Measurements from ENCODE around the gene MRGPRE. TPM values are rescaled to one million over a fixed set of nuclear protein-coding genes. Genes with fewer than 3 reads are reported as not detected.
A peak's percentile ranks its signal among the peaks of the same experiment; 100 is the strongest.

Gene MRGPRE
- total RNA-seq, 1 donor from 2014 or later = not detected

DNA sequence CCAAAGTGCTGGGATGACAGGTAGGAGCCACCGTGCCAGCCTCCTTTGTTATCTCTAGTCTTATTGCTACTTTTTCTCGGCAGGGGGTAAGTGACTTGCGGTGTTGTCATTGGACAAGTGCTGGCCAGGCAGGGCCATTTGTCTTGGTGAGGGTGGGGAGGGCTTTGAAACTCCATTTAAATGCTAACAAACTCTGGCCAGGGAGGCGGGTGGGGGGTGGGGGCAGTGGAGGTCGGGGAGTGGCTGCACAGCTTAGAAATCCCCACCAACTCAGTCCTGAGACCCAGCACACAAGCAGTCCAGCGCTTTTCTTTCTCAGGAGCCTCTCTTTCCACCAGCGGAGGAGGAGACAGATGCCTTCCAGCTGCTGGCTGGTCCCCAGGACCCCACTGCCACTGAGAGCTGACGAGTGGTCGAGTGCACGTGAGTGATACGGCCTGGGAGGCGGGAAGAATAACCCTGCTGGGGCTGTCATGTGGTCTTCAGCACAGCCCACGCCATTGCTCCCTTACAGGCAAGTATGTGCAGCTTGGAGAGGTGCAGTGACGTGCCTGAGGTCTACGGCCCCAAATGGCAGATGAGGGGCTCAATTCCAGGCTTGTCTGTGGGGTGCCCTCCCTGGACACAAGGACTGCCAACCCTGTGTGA lies 42.9 kb downstream of the MRGPRE start:
- no peaks in the 10 kb centered on the region for H3K36me3 ChIP-seq (ENCODE audit: control insufficient read depth, insufficient read depth, low read length)
- H3K4me3 ChIP-seq (ENCODE audit: low read depth, low read length) = no peak overlapping the region
- DNase-seq (ENCODE audit: low read depth) (no peak), FAIRE-seq (no peak)
- no peaks in the 10 kb centered on the region for H3K27me3 ChIP-seq (ENCODE audit: control insufficient read depth, insufficient read depth, low read length)
- no peak for TF ChIP-seq CTCF (IDR thresholded peaks at IDR 0.05; ENCODE audit: insufficient read depth, low read length, severe bottlenecking)

GRCh38 chr11:3188496-3189195 lies 43.6 kb downstream of the MRGPRE start:
- no peaks in the 10 kb centered on the region for H3K27me3 ChIP-seq (ENCODE audit: control insufficient read depth, insufficient read depth, low read length)
- TF ChIP-seq CTCF (IDR thresholded peaks at IDR 0.05; ENCODE audit: insufficient read depth, low read length, severe bottlenecking) = no peak
- no peak overlapping the region for H3K4me3 ChIP-seq (ENCODE audit: low read depth, low read length)
- FAIRE-seq (no peak), DNase-seq (ENCODE audit: low read depth) (no peak)
- H3K36me3 ChIP-seq (ENCODE audit: control insufficient read depth, insufficient read depth, low read length) = no peaks in the 10 kb centered on the region

DNA sequence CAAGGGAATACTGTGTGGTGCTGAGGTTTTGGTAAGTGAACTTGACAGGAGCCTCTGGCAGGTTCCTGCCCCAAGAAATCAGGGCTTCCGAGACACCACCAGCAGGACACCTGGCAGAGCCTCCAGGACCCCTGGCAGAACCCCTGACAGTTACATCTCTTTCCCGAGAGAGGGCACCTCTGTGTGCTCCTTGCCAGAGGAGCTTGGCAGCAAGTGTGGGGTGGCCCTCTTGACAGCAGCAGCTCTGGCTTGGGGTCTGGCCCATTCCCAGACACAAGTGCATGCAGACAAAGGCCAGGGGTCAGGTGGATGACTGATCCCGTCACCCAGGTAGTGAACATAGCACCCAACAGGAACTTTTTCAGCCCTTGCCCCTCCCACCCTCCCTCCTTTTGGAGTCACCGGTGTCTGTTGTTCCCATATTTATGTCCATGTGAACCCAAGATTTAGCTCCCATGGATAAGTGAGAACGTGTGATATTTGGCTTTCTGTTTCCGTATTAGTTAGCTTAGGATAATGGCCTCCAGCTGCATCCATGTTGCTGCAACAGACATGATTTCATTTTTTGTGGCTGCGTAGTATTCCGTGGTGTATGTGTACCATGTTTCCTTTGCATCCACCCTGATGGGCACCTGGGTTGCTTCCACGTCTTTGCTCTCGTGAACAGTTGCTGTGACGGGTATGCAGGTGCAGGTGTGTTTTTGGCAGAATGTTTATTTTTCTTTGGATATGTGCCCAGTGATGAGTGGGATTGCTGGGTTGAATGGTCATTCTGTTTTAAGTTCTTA lies 45.9 kb downstream of the MRGPRE start:
- no peak for FAIRE-seq
- Histone ChIP-seq H3K4me3 (ENCODE audit: low read depth, low read length) (no peak overlapping the region), H3K36me3 (ENCODE audit: control insufficient read depth, insufficient read depth, low read length) (no peaks in the 10 kb centered on the region), H3K27me3 (ENCODE audit: control insufficient read depth, insufficient read depth, low read length) (no peaks in the 10 kb centered on the region)
- TF ChIP-seq CTCF (IDR thresholded peaks at IDR 0.05; ENCODE audit: insufficient read depth, low read length, severe bottlenecking) = no peak
- no peak for DNase-seq (ENCODE audit: low read depth)

DNA sequence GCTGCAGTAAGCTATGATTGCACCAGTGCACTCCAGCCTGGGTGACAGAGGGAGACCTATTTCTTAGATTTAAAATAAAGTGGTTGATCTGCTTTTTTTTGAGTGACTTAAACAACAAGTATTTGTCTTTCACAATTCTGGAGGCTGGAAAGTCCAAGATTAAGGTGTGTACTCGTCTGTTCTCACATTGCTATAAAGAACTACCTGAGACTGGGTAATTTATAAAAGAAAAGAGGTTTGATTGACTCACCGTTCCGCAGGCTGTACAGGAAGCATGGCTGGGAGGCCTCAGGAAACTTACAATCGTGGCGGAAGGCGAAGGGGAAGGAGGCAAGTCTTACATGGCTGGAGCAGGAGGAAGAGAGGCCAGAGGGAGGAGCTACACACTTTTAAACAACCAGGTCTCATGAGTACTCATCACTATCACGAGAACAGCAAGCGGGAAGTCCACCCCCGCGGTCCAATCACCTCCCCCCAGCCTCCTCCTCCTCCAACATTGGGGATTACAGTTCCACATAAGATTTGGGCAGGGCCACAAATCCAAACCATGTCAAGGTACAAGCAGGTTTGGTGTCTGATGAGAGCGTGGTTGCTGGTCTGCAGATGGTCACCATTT lies 47.4 kb downstream of the MRGPRE start:
- TF ChIP-seq CTCF (IDR thresholded peaks at IDR 0.05; ENCODE audit: insufficient read depth, low read length, severe bottlenecking) = no peak
- Histone ChIP-seq H3K36me3 (ENCODE audit: control insufficient read depth, insufficient read depth, low read length) (no peaks in the 10 kb centered on the region), H3K27me3 (ENCODE audit: control insufficient read depth, insufficient read depth, low read length) (no peaks in the 10 kb centered on the region), H3K4me3 (ENCODE audit: low read depth, low read length) (no peak overlapping the region)
- no peak for FAIRE-seq
- DNase-seq (ENCODE audit: low read depth) = peak; percentile 35

DNA sequence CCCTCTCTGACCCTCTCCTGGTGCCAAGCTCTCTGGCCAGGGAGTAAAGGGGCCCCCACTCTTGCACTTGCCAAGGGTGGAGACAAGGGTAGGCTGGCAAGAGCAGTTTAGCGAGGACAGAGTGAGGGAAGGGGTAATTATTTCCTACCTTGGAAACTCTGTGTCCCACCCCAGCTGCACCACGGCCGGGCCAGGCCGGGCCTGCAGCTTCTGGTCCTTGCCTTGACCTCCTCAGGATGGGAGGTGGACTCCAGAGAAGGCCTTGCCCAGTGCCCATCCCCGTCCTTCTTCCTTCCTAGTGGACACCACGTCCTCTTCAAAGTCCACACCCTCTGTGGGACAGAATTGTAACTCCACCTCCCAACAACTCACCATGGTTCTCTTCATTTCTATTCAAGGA lies 48.7 kb downstream of the MRGPRE start:
- Histone ChIP-seq H3K27me3 (ENCODE audit: control insufficient read depth, insufficient read depth, low read length) (no peaks in the 10 kb centered on the region), H3K4me3 (ENCODE audit: low read depth, low read length) (no peak overlapping the region), H3K36me3 (ENCODE audit: control insufficient read depth, insufficient read depth, low read length) (no peaks in the 10 kb centered on the region)
- TF ChIP-seq CTCF (IDR thresholded peaks at IDR 0.05; ENCODE audit: insufficient read depth, low read length, severe bottlenecking) = no peak
- FAIRE-seq = no peak
- no peak for DNase-seq (ENCODE audit: low read depth)

Measured in bronchial epithelial cell (primary cell).